ENCODE data around the gene WASF2.
"Not testable (repeated sequence)": the region's sequence is repeated elsewhere in the genome, so short reads cannot be mapped to it uniquely, and the experiment has no call there.

The WASF2 gene

DNA sequence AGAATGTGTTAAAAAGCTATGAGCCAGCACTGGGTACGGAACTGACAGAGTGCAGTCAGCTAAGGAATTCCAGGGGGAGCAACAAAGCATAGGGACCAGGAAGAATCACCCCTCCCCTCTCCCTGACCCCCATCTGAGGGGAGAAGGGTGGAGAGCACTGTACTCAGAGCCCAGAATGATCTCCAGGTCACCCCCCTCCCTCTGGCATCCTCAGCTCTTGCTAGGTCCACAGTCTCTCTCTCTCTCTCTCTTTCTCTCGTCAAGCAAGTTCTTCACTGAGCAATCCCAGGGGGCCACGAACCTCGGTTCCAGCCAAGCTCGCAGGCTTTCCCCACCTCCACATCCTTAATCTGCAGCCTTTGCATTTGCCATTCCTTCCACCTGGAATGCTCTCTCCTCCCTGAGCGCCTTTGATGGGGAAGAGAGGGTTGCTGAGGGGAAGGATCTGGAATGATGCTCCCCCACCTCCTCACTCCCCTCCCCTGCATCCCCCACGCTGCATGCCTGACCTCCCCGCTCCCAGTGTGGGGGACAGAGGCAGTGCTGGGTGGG, 6.7 kb upstream of the WASF2 start:
- peak; percentile 34 for DNase-seq (ENCODE audit: low read depth)

DNA sequence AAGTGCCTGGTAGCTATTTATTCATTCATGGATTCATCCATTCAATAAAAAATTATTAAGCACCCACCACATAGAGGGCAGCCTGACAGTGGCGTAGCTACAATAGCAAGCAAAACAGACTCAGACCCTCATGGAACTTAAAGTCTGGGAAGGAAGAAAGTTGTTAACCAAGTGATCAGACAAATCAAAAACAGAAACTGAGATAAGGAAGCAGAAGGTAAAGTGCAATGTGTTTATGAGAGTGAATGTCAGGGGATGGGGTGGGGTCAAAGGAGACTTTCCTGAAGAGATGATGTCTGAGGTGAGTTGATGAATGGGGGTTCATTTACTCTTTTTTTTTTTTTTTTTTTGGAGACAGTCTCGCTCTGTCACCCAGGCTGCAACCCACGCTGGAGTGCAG, 2.8 kb upstream of the WASF2 start:
- no peak for DNase-seq (ENCODE audit: low read depth)

DNA sequence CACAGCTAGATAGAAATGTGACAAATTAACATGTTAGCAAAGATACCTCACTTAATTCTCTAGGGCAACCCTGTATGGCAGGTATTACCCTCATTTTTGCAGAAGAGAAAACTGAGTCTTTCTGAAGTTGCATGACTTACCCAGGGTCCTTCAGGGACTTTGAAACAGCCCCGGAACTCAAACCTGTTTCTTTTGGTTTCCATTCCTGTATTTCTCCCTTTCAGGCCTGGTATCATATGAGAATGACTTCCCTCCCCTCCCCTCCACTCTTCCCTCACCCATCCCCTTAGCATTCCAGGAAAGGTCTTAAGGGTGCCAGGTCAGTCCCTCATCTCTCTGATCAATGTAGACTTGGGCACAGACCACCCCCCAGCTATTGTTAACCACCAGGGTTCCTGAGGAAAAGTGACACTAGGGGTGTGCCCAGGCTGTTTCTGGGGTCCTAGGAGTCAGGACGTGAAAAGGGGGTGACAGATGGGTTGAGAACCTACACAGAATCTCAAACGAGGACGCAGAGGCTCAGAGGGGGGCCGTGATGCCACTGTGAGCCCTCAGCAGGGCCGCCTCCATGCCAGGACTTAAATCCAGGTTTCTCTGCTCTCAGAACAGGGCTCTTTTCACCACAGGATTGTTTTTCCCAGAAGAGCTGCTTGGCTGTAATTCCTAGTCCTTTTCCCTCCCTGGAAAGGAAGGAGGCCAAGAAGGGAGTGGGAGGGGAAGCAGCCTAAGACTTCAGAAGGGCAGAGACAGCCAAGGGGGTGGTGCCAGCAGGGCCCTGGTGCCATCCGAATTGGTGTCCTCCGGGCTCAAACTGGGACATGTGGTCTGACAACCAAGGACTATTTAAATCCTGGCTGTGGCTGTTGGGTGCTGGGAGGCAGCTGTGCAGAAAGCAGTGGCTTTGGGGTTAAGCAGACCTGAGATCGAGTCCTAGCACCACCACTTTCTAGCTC, 2.1 kb upstream of the WASF2 start:
- DNase-seq (ENCODE audit: low read depth): no peak

DNA sequence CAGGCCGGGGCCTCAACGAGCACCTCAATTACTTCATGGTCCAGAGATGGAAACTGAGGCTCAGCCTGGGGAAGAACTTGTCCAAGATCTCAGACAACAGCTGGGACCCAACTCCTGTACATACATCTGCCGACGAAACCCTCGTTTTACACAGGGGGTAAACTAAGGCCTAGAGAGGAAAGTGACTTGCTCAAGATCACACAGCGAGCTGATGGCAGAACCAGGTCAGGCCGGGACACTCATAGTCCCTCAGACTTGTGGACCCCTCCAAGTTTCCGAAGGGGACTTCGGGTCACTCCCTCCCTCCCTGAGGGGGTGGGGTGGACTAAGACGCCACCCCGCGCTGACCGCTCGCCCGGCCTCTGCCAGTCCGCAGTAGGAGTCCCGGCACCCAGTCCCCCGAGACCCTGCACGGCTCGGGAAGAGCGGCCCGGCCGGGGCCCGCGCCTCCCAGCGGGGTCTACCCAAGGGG, 430 bp downstream of the WASF2 start:
- DNase-seq (ENCODE audit: low read depth): peak; percentile 46

DNA sequence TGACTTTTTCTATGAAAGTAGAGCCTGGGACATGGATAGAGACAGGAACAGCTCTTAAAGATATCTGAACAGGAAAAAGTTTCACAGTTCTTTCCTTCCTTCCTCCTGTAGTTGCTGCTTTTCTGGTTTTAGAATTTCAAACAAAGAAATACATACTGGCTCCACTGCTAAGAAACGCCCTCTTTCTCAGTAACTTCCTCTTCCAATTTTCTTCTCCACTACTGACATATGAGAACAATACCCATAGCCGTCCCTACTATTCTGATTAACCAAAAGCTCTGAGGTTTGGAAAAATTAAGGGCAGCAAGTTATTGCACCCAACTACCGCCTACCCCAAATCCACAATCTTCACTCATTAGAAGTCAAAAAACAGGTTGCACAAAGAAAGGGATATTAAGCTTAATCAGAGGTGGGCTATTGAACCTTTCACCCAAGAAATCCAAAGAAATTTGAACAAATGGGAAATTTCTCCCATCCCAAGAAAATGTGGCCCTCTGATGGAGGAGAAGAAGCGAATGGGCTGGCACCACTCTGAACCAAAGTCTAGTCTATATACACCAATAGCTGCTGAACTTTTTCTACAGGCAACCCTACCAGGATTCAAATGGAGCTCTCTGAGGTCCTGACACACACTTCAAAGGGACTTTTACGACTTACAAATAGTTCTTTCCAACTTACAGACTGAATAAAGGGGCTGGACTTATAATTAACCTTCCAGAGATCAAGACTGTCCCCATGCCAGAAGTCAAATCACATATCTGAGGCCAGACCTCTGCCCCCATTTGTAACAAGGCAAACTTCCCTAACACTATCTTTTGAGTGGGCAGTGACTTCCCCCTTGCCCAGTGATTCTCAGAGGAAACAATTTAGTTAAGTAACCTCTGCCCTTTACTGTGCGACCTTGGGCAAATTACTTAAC, 1.7 kb downstream of the WASF2 start:
- peak; percentile 38 for DNase-seq (ENCODE audit: low read depth)

DNA sequence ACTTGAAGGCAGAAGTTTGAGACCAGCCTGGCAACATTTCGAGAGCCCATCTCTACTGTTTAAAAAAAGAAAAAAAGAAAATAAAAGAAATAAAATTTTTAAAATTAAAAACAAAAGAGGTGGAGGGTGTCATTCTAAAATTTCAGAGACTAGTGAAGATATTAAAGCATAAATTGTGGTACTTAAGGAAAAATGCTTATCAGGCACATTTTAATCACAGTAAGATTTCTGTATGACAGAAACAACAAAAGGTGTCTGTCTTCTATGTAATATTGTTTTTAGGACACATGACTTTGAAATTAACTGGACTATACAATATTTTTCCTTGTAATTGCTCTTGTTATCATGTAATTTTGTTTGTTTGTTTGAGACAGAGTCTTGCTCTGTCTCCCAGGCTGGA, 4.6 kb downstream of the WASF2 start:
- no peak for DNase-seq (ENCODE audit: low read depth)

DNA sequence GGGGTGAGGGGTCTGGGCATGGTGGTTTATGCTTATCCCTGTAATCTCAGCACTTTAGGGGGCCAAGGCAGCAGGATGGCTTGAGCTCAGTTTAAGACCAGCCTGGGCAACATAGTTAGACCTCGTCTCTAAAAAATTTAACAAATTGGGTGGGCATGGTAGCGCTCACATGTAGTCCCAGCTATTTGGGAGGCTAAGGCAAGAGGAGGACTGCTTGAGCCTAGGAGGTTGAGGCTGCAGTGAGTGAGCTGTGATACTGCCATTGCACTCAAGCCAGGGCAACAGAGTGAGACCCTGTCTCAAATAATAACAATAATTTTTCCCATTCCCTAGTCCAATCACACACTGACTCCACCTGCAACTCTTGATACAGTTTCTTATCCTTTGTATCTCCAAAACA, 6.3 kb downstream of the WASF2 start:
- no peak for DNase-seq (ENCODE audit: low read depth)

DNA sequence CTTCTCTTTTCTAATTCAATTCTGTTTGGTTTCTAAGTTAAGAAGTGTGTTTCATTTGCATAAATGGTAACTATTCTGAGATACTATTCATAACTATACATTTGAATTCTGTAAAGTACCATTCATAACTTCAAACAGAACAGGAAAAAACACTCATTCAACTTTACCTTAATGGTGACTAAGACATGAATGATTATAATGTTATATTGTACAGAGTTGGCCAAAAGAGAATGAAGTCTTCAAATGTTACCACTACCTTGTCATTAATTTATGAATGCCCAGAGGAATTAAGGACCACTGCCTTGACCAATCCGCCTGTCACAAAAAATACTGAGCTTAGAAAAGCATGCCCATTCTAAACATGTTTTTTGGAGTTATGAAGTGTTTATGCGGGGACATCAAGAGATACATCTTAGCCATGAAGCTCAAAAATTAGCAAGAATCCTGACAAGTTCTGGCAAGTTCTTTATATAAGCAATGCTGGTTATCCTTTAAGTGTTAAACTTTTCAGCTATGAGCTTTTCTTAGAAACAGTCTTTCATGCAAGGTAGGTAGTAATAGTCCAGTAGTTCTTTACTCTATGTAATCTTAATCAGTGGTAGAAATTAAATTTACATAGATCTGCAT, 7.9 kb downstream of the WASF2 start:
- no peak for DNase-seq (ENCODE audit: low read depth)

DNA sequence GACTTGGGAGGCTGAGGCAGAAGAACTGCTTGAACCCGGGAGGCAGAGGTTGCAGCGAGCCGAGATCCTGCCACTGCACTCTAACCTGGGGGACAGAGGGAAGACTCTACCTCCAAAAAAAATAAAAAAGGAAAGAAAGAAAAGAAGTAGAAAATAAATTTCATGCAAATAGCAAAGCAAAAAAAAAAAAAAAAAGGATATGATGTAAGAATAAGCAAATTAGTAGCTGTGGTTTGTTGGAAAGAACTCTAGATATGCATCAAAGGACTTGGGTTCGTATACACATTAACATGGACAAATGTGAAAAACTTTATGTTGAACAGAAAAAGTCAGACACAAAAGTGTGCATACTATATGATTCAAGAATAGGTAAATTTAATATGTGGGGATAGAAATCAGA, 11.9 kb downstream of the WASF2 start:
- no peak for DNase-seq (ENCODE audit: low read depth)

DNA sequence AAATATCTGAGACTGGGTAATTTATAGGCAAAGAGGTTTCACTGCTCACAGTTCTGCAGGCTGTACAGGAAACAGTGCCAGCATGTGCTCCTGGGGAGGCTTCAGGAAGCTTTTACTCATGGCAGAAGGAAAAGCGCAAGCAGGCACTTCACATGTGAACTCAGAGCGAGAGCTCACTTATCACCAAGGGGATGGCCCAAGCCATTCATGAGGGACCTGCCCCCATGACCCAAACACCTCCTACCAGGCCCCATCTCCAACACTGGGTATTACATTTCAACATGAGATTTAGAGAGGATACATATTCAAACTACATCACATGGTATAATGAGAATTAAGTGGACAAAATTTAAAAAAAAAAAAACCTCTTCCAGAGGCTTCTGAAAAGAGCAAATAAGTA, 13.7 kb downstream of the WASF2 start:
- DNase-seq (ENCODE audit: low read depth): no peak

DNA sequence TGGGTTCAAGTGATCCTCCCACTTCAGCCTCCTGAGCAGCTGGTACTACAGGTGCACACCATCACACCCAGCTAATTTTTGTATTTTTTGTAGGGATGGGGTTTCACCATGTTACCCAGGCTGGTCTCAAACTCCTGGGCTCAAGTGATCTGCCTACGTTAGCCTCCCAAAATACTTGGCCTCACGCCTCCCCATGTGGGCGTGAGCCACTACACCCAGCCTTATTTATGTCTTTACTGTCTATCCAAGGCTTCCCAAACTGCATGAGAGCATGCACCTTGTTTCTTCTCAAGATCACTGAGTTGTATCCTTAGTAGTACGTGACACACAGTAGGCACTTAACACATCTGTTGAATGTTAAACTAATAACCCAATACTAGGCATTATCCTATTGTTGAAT, 14.2 kb downstream of the WASF2 start:
- no peak for DNase-seq (ENCODE audit: low read depth)

DNA sequence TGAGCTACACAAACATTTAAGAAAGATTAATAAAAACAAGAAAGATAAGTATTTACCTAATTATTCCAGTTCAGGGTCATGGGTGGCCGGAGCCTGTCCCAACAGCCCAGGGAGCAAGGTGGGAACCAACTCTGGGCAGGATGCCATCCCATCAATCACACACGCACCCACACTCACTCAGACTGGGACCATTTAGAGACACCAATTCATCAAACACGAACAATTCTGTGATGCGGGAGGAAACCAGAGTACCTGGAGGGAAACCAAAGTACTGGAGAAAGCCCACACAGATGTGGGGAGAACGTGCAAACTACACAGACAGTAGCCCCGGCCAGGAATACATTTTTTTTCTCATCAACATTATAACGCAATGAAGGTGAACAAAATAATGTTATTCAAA, 16.2 kb downstream of the WASF2 start:
- no peak for DNase-seq (ENCODE audit: low read depth)

DNA sequence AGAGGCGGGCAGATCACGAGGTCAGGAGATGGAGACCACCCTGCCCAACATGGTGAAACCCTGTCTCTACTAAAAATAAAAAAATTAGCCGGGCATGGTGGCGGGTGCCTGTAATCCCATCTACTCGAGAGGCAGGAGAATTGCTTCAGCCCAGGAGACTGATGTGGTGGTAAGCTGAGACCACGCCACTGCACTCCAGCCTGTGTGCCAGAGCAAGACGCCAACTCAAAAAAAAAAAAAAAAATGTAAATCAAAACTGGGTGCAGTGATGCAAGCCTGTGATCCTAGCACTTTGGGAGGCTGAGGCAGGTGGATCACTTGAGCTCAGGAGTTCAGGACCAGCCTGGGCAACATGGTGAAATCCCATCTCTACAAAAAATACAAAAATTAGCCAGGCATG, 17.9 kb downstream of the WASF2 start:
- DNase-seq (ENCODE audit: low read depth): not testable (repeated sequence)

DNA sequence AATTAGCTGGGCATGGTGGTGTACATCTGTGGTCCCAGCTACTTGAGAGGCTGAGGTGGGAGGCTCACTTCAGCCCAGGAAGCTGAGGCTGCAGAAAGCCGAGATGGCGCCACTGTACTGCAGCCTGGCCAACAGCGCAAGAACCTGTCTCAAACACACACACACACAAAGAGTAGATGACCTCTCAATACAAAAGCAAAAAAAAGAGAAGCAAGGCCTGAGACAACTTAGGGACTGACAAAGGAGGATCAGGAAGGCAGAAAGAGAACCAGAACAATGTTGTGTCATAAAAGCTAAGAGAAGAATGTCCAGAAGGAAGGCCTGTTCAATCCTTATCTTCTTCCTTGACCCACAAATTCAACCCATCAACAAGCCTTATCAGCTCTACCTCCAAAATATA, 18.5 kb downstream of the WASF2 start:
- no peak for DNase-seq (ENCODE audit: low read depth)

DNA sequence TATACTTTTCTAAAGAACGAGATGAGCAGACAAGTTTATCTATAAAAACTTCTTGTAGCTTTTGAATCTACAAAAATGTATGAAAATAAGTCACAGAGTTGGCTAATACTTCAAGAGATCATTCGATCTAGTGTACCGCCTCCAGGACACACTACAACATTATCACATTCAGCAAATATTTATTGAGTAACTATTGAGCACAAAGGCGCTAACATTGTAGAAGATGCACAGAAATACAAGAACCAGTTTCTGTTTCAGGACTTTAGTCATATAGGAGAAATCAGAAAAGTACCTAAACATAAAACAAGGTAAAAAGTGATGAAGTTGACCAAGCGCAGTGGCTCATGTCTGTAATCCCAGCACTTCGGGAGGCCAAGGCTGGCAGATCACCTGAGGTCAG, 20.6 kb downstream of the WASF2 start:
- no peak for DNase-seq (ENCODE audit: low read depth)

DNA sequence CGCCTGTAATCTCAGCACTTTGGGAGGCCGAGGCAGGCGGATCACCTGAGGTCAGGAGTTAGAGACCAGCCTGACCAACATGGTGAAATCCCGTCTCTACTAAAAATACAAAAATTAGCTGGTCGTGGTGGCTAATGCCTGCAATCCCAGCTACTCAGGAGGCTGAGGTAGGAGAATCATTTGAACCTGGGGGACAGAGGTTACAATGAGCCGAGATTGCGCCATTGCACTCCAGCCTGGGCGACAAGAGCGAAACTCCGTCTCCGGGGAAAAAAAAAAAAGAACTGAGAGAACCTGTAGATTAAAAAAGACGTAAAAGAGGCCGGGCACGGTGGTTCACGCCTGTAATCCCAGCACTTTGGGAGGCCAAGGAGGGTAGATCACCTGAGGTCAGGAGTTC, 21.6 kb downstream of the WASF2 start:
- not testable (repeated sequence) for DNase-seq (ENCODE audit: low read depth)

DNA sequence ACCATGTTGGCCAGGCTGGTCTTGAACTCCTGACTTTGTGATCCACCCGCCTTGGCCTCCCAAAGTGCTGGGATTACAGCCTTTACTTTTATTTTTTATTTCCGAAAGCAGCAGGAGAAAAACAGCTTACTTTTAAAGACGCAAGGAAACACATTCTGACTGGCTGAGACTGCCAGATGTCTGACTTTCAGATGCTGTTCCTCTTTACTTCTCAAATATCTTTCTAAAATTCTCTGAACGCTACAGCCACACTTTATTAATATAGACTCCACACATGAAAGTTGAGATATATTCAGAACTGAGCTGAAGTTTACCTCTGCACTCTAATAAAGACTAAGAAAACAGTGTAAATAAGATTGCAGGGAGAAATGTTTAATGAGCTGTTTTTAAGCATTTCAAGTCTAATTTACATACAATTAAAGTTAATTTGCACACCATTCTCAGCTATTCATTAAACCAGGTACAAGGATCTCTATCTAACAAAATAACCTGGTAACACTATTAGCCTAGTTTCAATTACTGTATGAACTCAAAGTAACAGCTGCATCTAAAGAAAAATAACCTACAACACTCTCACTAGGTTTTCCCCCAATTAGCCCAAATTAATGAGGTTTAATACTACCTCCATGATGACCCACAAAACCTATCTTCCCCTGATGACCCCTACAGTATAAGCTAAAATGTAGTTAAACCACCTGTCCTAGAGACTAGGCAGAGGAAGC, 24.9 kb downstream of the WASF2 start:
- DNase-seq (ENCODE audit: low read depth): no peak

DNA sequence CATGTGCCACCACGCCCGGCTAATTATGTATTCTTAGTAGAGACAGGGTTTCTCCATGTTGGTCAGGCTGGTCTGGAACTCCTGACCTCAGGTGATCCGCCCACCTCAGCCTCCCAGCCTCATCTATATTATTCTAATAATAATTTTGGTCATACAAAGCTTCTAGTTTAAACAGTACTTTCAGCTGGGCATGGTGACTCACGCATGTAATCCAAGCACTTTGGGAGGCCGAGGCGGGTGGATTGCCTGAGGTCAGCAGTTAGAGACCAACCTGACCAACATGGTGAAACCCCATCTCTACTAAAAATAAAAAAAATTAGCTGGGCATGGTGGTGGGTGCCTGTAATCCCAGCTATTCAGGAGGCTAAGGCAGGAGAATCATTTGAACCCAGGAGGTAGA, 26.1 kb downstream of the WASF2 start:
- peak; percentile 47 for DNase-seq (ENCODE audit: low read depth)

DNA sequence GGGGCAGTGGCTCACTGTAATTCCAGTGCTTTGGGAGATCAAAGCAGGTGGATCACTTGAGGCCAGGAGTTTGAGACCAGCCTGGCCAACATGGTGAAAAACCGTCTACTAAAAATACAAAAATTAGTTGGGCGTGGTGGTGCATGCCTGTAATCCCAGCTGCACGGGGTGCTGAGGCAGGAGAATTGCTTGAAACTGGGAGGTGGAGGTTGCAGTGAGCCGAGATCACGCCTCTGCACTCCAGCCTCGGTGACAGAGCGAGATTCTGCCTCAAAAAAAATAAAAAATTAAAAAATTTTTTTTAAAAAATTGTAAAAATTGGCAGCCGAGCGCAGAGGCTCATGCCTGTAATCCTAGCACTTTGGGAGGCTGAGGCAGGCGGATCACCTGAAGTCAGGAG, 31.4 kb downstream of the WASF2 start:
- not testable (repeated sequence) for DNase-seq (ENCODE audit: low read depth)

DNA sequence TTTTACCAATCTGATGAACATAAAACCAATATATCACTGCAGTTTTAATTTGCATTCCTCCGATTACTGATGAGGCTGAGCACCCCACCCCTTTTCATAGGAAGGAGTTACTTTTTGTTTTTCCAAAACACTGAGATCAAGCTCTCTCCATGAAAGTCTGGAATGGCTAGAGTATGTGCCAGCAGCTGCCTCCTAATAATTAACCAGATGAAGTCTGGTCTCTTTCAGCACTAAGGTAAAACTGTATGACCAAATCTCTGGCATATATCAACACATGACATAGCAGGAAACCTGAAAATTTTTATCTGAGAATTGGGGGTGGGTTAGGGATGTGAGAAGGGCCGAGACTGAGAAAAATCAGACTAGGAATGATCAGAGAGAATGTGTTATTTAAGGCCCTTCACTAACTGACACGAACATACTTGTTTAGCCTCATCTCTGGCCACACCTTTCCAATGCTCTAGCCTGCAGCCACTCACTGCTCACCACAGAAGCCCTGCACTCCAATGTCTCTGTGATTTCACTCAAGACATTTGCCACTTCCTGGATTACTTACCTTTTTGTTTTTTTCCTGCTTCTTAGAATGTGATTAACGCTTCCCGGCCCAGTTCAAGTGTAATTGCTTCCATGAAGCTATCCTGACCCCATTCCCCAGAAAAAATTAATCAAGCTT, 34.7 kb downstream of the WASF2 start:
- no peak for DNase-seq (ENCODE audit: low read depth)

DNA sequence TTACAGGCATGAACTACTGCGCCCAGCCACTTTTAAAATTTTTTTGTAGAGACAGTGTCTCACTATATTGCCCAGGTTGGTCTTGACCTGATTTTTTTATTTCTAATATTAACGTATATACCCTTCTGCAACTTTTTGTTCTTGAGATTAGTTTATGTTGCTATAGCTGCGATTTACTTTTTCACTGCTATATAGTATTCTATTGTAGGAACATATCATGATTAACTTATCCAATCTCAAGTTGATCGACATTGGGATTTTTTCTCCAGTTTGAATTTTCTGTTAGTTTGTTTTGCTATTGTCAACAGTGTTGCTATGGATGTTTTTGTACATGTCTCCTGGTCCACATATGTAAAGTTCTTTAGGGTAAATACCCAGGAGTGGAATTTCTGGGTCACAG, 35.4 kb downstream of the WASF2 start:
- DNase-seq (ENCODE audit: low read depth): no peak
